Gastroesophageal sphincter (tissue), 3 donors: Measurements from ENCODE around the gene AIRE.

Experiments
- CTCF ChIP-seq, 4 experiments: fragments of 200-600 bp in 2 of 4; fragments of 450-650 bp in 2 of 4; sonication (generic) in 1 of 4; IDR thresholded peaks; one replicate each; pipeline ENCODE4 v1.5.1; 2017 to 2019; ENCODE audit warnings: antibody characterized with exemption in 4 of 4, mild to moderate bottlenecking in 2 of 4, moderate library complexity in 2 of 4
- EP300 ChIP-seq: sonication (generic); formaldehyde crosslinking; IDR thresholded peaks from one replicate; pipeline ENCODE4 v1.6.1; 2017; ENCODE audit warnings: antibody characterized with exemption, mild to moderate bottlenecking
- POLR2A ChIP-seq, 2 donors: fragments of 450-650 bp; IDR thresholded peaks; one replicate each; pipeline ENCODE4 v1.6.1; 2017; ENCODE audit warnings: antibody characterized with exemption in 2 of 2, mild to moderate bottlenecking in 2 of 2, moderate library complexity in 1 of 2
- POLR2AphosphoS5 ChIP-seq: sonication (generic); formaldehyde crosslinking; IDR thresholded peaks from one replicate; pipeline ENCODE4 v1.6.1; 2017; ENCODE audit warnings: antibody characterized with exemption

- TF ChIP-seq CTCF (IDR thresholded peaks at IDR 0.05), result no peak
- no peak for TF ChIP-seq POLR2AphosphoS5
- no peak for TF ChIP-seq EP300
- TF ChIP-seq POLR2A (IDR thresholded peaks at IDR 0.05), result no peak
These were observed 33.0 kb downstream of the AIRE start for GRCh38 chr21:44318489-44319285.
